Smooth muscle cell (in vitro differentiated cells): ENCODE data around the gene IL6R. TPM values are rescaled to one million over a fixed set of nuclear protein-coding genes. Genes with fewer than 3 reads are reported as not detected.
A peak's percentile ranks its signal among the peaks of the same experiment; 100 is the strongest.

Experiments used
- DNase-seq: peaks from one replicate; lab custom pipeline; 2025; ENCODE audit not compliant: unreplicated experiment; lab: John Stamatoyannopoulos, UW
- H2AFZ ChIP-seq: fragments of 200-600 bp; sonication (generic); 2 replicates; pipeline ENCODE4 v1.6.0; 2016; ENCODE audit warnings: antibody characterized with exemption, low read depth, mild to moderate bottlenecking
- H3F3A ChIP-seq: fragments of 200-600 bp; sonication (generic); 2 replicates; pipeline ENCODE4 v1.6.0; 2017; ENCODE audit warnings: antibody characterized with exemption, low read depth
- H3K27ac ChIP-seq: fragments of 200-600 bp; sonication (generic); 2 replicates; pipeline ENCODE4 v1.5.1; 2016; ENCODE audit warnings: low read depth, mild to moderate bottlenecking
- H3K27me3 ChIP-seq: fragments of 200-600 bp; sonication (generic); 2 replicates; pipeline ENCODE4 v1.6.1; 2016; ENCODE audit warnings: low read depth, mild to moderate bottlenecking
- H3K36me3 ChIP-seq: fragments of 200-600 bp; sonication (generic); 2 replicates; pipeline ENCODE4 v1.5.1; 2016; ENCODE audit warnings: low read depth
- H3K4me1 ChIP-seq: fragments of 200-600 bp; sonication (generic); 2 replicates; pipeline ENCODE4 v1.5.1; 2016; ENCODE audit warnings: low read depth
- H3K4me2 ChIP-seq: fragments of 200-600 bp; sonication (generic); 2 replicates; pipeline ENCODE4 v1.6.0; 2016; ENCODE audit warnings: mild to moderate bottlenecking
- H3K4me3 ChIP-seq: fragments of 200-600 bp; sonication (generic); 2 replicates; pipeline ENCODE4 v1.5.1; 2016; ENCODE audit warnings: mild to moderate bottlenecking
- H3K79me2 ChIP-seq: fragments of 200-600 bp; sonication (generic); 2 replicates; pipeline ENCODE4 v1.6.0; 2016; ENCODE audit warnings: low read depth, mild to moderate bottlenecking
- H3K9ac ChIP-seq: fragments of 200-600 bp; sonication (generic); 2 replicates; pipeline ENCODE4 v1.6.0; 2016; ENCODE audit warnings: low read depth
- H3K9me3 ChIP-seq: fragments of 200-600 bp; sonication (generic); replicated peaks from 2 replicates; pipeline ENCODE4 v1.5.1; 2016; ENCODE audit warnings: low read depth
- H4K20me1 ChIP-seq: fragments of 200-600 bp; sonication (generic); 2 replicates; pipeline ENCODE4 v1.6.0; 2016; ENCODE audit warnings: low read depth
- CTCF ChIP-seq: fragments of 200-600 bp; sonication (generic); IDR thresholded peaks from 2 replicates; pipeline ENCODE4 v1.5.1; 2017; ENCODE audit warnings: borderline replicate concordance, mild to moderate bottlenecking, antibody characterized with exemption; ENCODE audit not compliant: insufficient read depth, poor library complexity, severe bottlenecking
- WGBS: methylation state at CpG from one replicate; pipeline ENCODE4 v1.1.7; 2016; ENCODE audit warnings: low lambda C conversion rate; 5-methylcytosine and 5-hydroxymethylcytosine counted together
- polyA plus RNA-seq: library from polyadenylated mRNA; unstranded; fragments of >200 nt; fragmentation: Nextera tagmentation; extraction: Ambion mirVana; gene quantifications from 2 replicates; pipeline ENCODE4 v1.2.1, GENCODE V29; 2016
- total RNA-seq: library from RNA; depleted of rRNA; stranded (reverse); fragments of >200 nt; gene quantifications from 2 replicates; pipeline ENCODE4 v1.2.3, GENCODE V29; 2014

Gene IL6R
- total and polyA plus RNA-seq, 2 experiments from 2014 or later = 1.8 to 1.9 TPM

GRCh38 chr1:154417338-154417608, 12.1 kb downstream of the IL6R start:
- Histone ChIP-seq H3F3A (no peaks in the 10 kb centered on the region), H4K20me1 (no peaks in the 10 kb centered on the region), H3K4me2 (no peak overlapping the region), H3K36me3 (no peaks in the 10 kb centered on the region), H3K79me2 (peaks cover 4% of the 10 kb centered on the region), H3K4me3 (no peak overlapping the region), H3K9ac (no peak overlapping the region), H3K4me1 (peaks cover 4% of the 10 kb centered on the region), H2AFZ (no peak overlapping the region), H3K27ac (no peak overlapping the region), H3K27me3 (no peaks in the 10 kb centered on the region), H3K9me3 (no peaks in the 10 kb centered on the region)
- 91% methylated on average over 3 of the region's 3 CpGs for WGBS
- no peak for TF ChIP-seq CTCF
- no peak for DNase-seq

- Histone ChIP-seq H3K4me2 (no peak overlapping the region), H3F3A (no peaks in the 10 kb centered on the region), H3K4me3 (no peak overlapping the region), H3K27me3 (no peaks in the 10 kb centered on the region), H3K4me1 (peaks cover 4% of the 10 kb centered on the region), H2AFZ (no peak overlapping the region), H3K79me2 (peaks cover 4% of the 10 kb centered on the region), H3K27ac (no peak overlapping the region), H3K36me3 (no peaks in the 10 kb centered on the region), H3K9ac (no peak overlapping the region), H3K9me3 (no peaks in the 10 kb centered on the region), H4K20me1 (no peaks in the 10 kb centered on the region)
- DNase-seq = no peak
- no peak for TF ChIP-seq CTCF
- 83% methylated on average over 17 of the region's 17 CpGs for WGBS
Observed at GRCh38 chr1:154418062-154418921, 13.1 kb downstream of the IL6R start.

- DNase-seq = no peak
- peak overlapping the region; percentile 67 for H3K4me2 ChIP-seq
- no peak overlapping the region for H3K27ac ChIP-seq
- no peak overlapping the region for H3K9ac ChIP-seq
- no peak overlapping the region for H3K4me3 ChIP-seq
- peaks cover 4% of the 10 kb centered on the region for H3K79me2 ChIP-seq
- no peak for TF ChIP-seq CTCF
- no peaks in the 10 kb centered on the region for H3K36me3 ChIP-seq
- H3F3A ChIP-seq = no peaks in the 10 kb centered on the region
- no peaks in the 10 kb centered on the region for H4K20me1 ChIP-seq
- H3K9me3 ChIP-seq = no peaks in the 10 kb centered on the region
- H3K4me1 ChIP-seq = peaks cover 7% of the 10 kb centered on the region
- H3K27me3 ChIP-seq = no peaks in the 10 kb centered on the region
- H2AFZ ChIP-seq = no peak overlapping the region
- 82% methylated on average over 5 of the region's 5 CpGs for WGBS
Observed at GRCh38 chr1:154418923-154419619, 13.9 kb downstream of the IL6R start.
